ENCODE data around the gene BDKRB2. TPM values are rescaled to one million over a fixed set of nuclear protein-coding genes. Genes with fewer than 3 reads are reported as not detected.

The BDKRB2 gene
- total RNA-seq, 1 experiment from 2014 or later = 0.05 TPM

DNA sequence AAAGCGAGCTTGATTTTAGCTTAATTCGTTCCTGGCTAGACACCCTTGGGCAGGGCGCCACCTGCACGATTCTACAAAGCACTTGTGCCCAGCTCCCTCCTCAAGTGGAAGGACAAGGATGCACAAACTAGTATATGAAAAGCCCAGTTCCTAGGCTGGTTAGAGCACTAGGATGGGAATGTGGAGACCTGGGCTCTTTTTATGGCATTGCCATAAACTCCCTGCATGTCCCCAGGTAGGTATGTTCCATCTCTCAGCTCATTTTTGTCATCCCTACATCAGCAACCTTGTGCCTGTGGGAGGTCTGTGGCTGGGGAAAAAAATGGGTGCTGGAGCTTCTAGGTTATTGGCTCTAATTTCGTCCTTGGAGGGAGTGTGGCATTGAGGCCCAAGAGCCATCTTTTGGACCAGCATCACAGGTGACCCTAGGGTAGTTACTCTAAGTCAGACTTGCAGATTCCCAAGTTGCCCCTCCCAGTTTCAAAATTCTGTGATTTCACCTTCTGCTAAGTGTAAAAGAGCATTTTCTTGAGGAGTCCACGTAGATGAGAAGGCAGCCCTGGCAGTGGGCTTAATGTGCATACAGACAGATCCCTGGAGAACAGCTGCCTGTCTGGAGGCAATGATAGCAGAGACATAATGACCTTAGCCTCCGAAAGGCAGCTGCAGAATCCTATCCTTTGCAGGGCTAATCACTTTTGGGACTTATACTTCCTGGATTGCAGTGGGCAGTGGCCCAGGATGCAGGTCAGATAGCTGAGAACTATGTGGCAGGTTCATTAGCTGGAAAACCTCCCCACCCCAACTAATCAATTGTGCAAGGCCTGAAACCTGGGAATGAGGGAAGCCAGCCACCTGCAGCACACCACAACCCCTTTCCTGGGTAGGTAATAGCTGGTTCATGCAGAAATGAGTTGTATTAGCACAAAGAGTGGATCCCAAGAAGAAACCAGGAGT, 47.6 kb upstream of the BDKRB2 start:
- no peaks in the 10 kb centered on the region for H3K9me3 ChIP-seq (ENCODE audit: control insufficient read depth, insufficient read depth, low read depth, low read length)
- no peaks in the 10 kb centered on the region for H3K4me1 ChIP-seq (ENCODE audit: control insufficient read depth, insufficient read depth, low read length)
- ATAC-seq (no peak), DNase-seq (ENCODE audit: low read depth, low spot score) (no peak)
- no peak overlapping the region for H3K27ac ChIP-seq (ENCODE audit: low read length)
- CTCF ChIA-PET = no interaction called here
- TF ChIP-seq SIN3A (IDR thresholded peaks at IDR 0.05; ENCODE audit: borderline replicate concordance, insufficient read depth, low read depth, low read length) = no peak
- intact Hi-C loops (cut with micrococcal nuclease; ENCODE audit: unreplicated experiment) (no loop called here), in situ Hi-C loops (cut with HindIII; ENCODE audit: low pct_unique_long_range_greater_than_20kb, low sequenced_read_pairs) (no loop called here)
- no peaks in the 10 kb centered on the region for H3K36me3 ChIP-seq (ENCODE audit: control insufficient read depth, insufficient read depth, low read length)
- no TSS peak for BruUV-seq (replicated peaks)
- H3K4me3 ChIP-seq (ENCODE audit: low read depth in 2 of 2, low read length in 2 of 2) = no peak overlapping the region
- POLR2A ChIA-PET = no interaction called here
- H3K27me3 ChIP-seq (ENCODE audit: control insufficient read depth, insufficient read depth, low read length) = no peaks in the 10 kb centered on the region

DNA sequence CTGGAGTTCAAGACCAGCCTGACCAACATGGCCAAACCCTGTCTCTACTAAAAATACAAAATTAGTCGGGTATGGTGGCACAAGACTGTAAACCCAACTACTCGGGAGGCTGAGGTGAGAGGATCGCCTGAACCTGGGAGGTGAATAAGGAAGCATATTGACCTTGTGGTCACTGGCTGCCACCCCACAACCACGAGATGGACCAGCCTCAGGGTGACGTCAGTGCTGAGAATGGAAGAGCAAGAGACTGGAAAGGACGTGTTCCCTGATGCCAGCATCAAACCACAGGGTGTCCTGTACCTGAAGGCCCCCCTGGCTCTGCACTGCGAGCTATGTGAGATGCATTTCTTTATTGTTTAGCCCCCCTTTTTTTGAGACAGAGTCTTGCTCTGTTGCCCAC, 45.9 kb upstream of the BDKRB2 start:
- no peak for DNase-seq (ENCODE audit: low read depth, low spot score)
- Histone ChIP-seq H3K27ac (ENCODE audit: low read length) (no peak overlapping the region), H3K4me1 (ENCODE audit: control insufficient read depth, insufficient read depth, low read length) (no peaks in the 10 kb centered on the region), H3K27me3 (ENCODE audit: control insufficient read depth, insufficient read depth, low read length) (no peaks in the 10 kb centered on the region), H3K36me3 (ENCODE audit: control insufficient read depth, insufficient read depth, low read length) (no peaks in the 10 kb centered on the region), H3K4me3 (ENCODE audit: low read depth in 2 of 2, low read length in 2 of 2) (no peak overlapping the region), H3K9me3 (ENCODE audit: control insufficient read depth, insufficient read depth, low read depth, low read length) (no peaks in the 10 kb centered on the region)
- ChIA-PET POLR2A (interaction anchor here (0.6 kb wide), 1 partner anchor 1294 kb away, joined by 3 read pairs; no protein-coding TSS in a partner anchor), CTCF (no interaction called here)
- in situ Hi-C loops (cut with HindIII; ENCODE audit: low pct_unique_long_range_greater_than_20kb, low sequenced_read_pairs) (no loop called here), intact Hi-C loops (cut with micrococcal nuclease; ENCODE audit: unreplicated experiment) (no loop called here)
- TF ChIP-seq REST (IDR thresholded peaks at IDR 0.05; ENCODE audit: insufficient read depth in 1 of 2, low read depth in 2 of 2, low read length in 1 of 2) = no peak
- TF ChIP-seq POLR2AphosphoS5 (IDR thresholded peaks at IDR 0.05; ENCODE audit: low read depth, low read length) = no peak
- TF ChIP-seq, protein P1, sequence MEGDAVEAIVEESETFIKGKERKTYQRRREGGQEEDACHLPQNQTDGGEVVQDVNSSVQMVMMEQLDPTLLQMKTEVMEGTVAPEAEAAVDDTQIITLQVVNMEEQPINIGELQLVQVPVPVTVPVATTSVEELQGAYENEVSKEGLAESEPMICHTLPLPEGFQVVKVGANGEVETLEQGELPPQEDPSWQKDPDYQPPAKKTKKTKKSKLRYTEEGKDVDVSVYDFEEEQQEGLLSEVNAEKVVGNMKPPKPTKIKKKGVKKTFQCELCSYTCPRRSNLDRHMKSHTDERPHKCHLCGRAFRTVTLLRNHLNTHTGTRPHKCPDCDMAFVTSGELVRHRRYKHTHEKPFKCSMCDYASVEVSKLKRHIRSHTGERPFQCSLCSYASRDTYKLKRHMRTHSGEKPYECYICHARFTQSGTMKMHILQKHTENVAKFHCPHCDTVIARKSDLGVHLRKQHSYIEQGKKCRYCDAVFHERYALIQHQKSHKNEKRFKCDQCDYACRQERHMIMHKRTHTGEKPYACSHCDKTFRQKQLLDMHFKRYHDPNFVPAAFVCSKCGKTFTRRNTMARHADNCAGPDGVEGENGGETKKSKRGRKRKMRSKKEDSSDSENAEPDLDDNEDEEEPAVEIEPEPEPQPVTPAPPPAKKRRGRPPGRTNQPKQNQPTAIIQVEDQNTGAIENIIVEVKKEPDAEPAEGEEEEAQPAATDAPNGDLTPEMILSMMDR (IDR thresholded peaks at IDR 0.05) = no peak
- TF ChIP-seq TCF7L2 (IDR thresholded peaks at IDR 0.05; ENCODE audit: low read depth, low read length) = no peak
- no peak for TF ChIP-seq SIN3A (IDR thresholded peaks at IDR 0.05; ENCODE audit: borderline replicate concordance, insufficient read depth, low read depth, low read length)
- no TSS peak for BruUV-seq (replicated peaks)
- no peak for ATAC-seq
